Uterus (tissue), 2 donors: Measurements from ENCODE around the gene CACNB2.

ENCODE experiments used
- CTCF ChIP-seq, 4 experiments: fragments of 200-600 bp in 2 of 4; fragments of 450-650 bp in 2 of 4; sonication (generic) in 2 of 4; IDR thresholded peaks; one replicate each; pipeline ENCODE4 v1.5.1; 2016 to 2019; ENCODE audit warnings: antibody characterized with exemption in 4 of 4, mild to moderate bottlenecking in 2 of 4, moderate library complexity in 1 of 4
- POLR2A ChIP-seq, 2 donors: fragments of 450-650 bp; IDR thresholded peaks; one replicate each; pipeline ENCODE4 v1.6.1; 2016; ENCODE audit warnings: antibody characterized with exemption in 2 of 2, mild to moderate bottlenecking in 1 of 2, moderate library complexity in 1 of 2

DNA sequence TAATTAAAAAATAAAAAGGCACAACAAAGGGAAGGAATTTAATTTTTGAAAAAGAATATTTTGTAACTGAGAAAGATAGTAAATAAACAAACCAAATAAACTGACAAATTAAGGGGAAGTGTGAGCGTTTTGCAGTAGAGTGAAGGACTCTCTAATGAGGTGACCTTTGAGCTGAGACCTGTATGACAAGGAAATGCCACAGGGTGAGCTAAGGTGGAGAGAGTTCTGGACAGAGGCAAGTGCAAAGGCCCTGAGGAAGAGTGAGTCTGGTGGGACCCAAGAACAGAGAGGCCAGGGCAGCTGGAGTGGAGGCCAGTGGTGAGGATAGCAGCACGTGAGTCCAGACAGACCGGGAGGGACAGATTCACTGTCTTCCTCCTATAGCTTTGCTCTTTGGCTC, 179.4 kb downstream of the CACNB2 start:
- no peak for TF ChIP-seq CTCF (IDR thresholded peaks at IDR 0.05)
- TF ChIP-seq POLR2A (IDR thresholded peaks at IDR 0.05) = no peak
